HS-5 (cell line): ENCODE measurements around the gene LRRC75B.
"Not testable (repeated sequence)": the region's sequence is repeated elsewhere in the genome, so short reads cannot be mapped to it uniquely, and the experiment has no call there.

Experiments
- DNase-seq: peaks from one replicate; pipeline ENCODE4 v3.0.0-alpha.2; 2012; ENCODE audit warnings: low read depth

LRRC75B gene

GRCh38 chr22:24602105-24602749 is 9.4 kb upstream of the LRRC75B start:
- DNase-seq = not testable (repeated sequence)

GRCh38 chr22:24601217-24602104 is 8.6 kb upstream of the LRRC75B start:
- no peak for DNase-seq

- DNase-seq = not testable (repeated sequence)
These were observed 7.3 kb upstream of the LRRC75B start for GRCh38 chr22:24599958-24600715.

GRCh38 chr22:24599514-24599913 is 6.6 kb upstream of the LRRC75B start:
- DNase-seq = no peak

- DNase-seq = not testable (repeated sequence)
These were observed 4.2 kb upstream of the LRRC75B start for GRCh38 chr22:24597076-24597475.

GRCh38 chr22:24595863-24596262 is 3.0 kb upstream of the LRRC75B start:
- DNase-seq = no peak

- no peak for DNase-seq
These were observed 2.4 kb upstream of the LRRC75B start for GRCh38 chr22:24595228-24595627.

- no peak for DNase-seq
These were observed 1.8 kb upstream of the LRRC75B start for GRCh38 chr22:24594569-24595120.

GRCh38 chr22:24593836-24594568 is 1.1 kb upstream of the LRRC75B start:
- DNase-seq = no peak

- not testable (repeated sequence) for DNase-seq
These were observed 624 bp upstream of the LRRC75B start for GRCh38 chr22:24593559-24593835.

- DNase-seq = no peak
These were observed 619 bp downstream of the LRRC75B start for GRCh38 chr22:24592058-24592850.

GRCh38 chr22:24591286-24591830 is 1.5 kb downstream of the LRRC75B start:
- DNase-seq = no peak

- no peak for DNase-seq
These were observed 2.2 kb downstream of the LRRC75B start for GRCh38 chr22:24590596-24591173.

GRCh38 chr22:24589518-24590030 is 3.3 kb downstream of the LRRC75B start:
- no peak for DNase-seq

- no peak for DNase-seq
These were observed 4.0 kb downstream of the LRRC75B start for GRCh38 chr22:24588757-24589481.

GRCh38 chr22:24588381-24588756 is 4.5 kb downstream of the LRRC75B start:
- DNase-seq = no peak

- no peak for DNase-seq
These were observed 4.9 kb downstream of the LRRC75B start for GRCh38 chr22:24587948-24588347.

- DNase-seq = no peak
These were observed 5.6 kb downstream of the LRRC75B start for GRCh38 chr22:24587251-24587650.

- DNase-seq = no peak
These were observed 6.8 kb downstream of the LRRC75B start for GRCh38 chr22:24585927-24586546.
